ENCODE results near the gene ACADVL.

GRCh38 chr17:7190276-7190917 lies 29.3 kb upstream of the ACADVL start:
- TF ChIP-seq POLR2AphosphoS5 (IDR thresholded peaks at IDR 0.05) (no peak), CTCF (IDR thresholded peaks at IDR 0.05) (no peak), POLR2A (IDR thresholded peaks at IDR 0.05) (no peak), EP300 (IDR thresholded peaks at IDR 0.05) (no peak)

All from upper lobe of left lung (tissue), 4 donors.